SU-DHL-6 (cell line): ENCODE measurements around the gene TPD52L1.

Source experiments
- EZH2phosphoT487 ChIP-seq: fragments of 200-600 bp; sonication (generic), shearing (Covaris generic); conservative IDR thresholded peaks from 2 replicates; pipeline ENCODE4 v1.6.1; 2018; ENCODE audit warnings: mild to moderate bottlenecking, antibody characterized with exemption, low read length, moderate library complexity, mixed read lengths
- TF ChIP-seq, protein P1 (sequence below): fragments of 200-600 bp; sonication (generic); IDR thresholded peaks from one replicate; pipeline ENCODE4 v1.5.1; 2017; ENCODE audit warnings: antibody characterized with exemption, mild to moderate bottlenecking, low read length, moderate library complexity; ENCODE audit not compliant: insufficient read depth, poor library complexity, severe bottlenecking

- no peak for TF ChIP-seq EZH2phosphoT487
- TF ChIP-seq, protein P1, sequence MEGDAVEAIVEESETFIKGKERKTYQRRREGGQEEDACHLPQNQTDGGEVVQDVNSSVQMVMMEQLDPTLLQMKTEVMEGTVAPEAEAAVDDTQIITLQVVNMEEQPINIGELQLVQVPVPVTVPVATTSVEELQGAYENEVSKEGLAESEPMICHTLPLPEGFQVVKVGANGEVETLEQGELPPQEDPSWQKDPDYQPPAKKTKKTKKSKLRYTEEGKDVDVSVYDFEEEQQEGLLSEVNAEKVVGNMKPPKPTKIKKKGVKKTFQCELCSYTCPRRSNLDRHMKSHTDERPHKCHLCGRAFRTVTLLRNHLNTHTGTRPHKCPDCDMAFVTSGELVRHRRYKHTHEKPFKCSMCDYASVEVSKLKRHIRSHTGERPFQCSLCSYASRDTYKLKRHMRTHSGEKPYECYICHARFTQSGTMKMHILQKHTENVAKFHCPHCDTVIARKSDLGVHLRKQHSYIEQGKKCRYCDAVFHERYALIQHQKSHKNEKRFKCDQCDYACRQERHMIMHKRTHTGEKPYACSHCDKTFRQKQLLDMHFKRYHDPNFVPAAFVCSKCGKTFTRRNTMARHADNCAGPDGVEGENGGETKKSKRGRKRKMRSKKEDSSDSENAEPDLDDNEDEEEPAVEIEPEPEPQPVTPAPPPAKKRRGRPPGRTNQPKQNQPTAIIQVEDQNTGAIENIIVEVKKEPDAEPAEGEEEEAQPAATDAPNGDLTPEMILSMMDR, result no peak
Observed at GRCh38 chr6:125275779-125276178, 122.2 kb downstream of the TPD52L1 start.
